Osteoblast (primary cell): ENCODE data around the gene LYSMD1. TPM values are rescaled to one million over a fixed set of nuclear protein-coding genes. Genes with fewer than 3 reads are reported as not detected.

Source experiments
- DNase-seq: peaks from one replicate; pipeline ENCODE4 v3.0.0; 2011; ENCODE audit warnings: low spot score, mixed read lengths; ENCODE audit not compliant: insufficient read length; ENCODE audit errors: missing footprints
- H2AFZ ChIP-seq: 2 replicates; pipeline ENCODE4 v1.6.0; 2011; ENCODE audit warnings: mild to moderate bottlenecking, low read length
- H3K27ac ChIP-seq: 2 replicates; pipeline ENCODE4 v1.5.1; 2011; ENCODE audit warnings: mild to moderate bottlenecking, low read depth, low read length, moderate library complexity
- H3K27me3 ChIP-seq: 2 replicates; pipeline ENCODE4 v1.6.0; 2012; ENCODE audit warnings: mild to moderate bottlenecking, control low read depth, inconsistent platforms, low read length, moderate library complexity; ENCODE audit not compliant: insufficient read depth
- H3K36me3 ChIP-seq: 2 replicates; pipeline ENCODE4 v1.5.1; 2011; ENCODE audit warnings: mild to moderate bottlenecking, low read length, control low read depth, moderate library complexity; ENCODE audit not compliant: insufficient read depth
- H3K4me1 ChIP-seq: 2 replicates; pipeline ENCODE4 v1.5.1; 2011; ENCODE audit warnings: mild to moderate bottlenecking, low read length, control low read depth, moderate library complexity; ENCODE audit not compliant: insufficient read depth
- H3K4me2 ChIP-seq: 2 replicates; pipeline ENCODE4 v1.6.0; 2011; ENCODE audit warnings: mild to moderate bottlenecking, low read length; ENCODE audit not compliant: insufficient read depth
- H3K4me3 ChIP-seq: fragments of 200-600 bp; sonication (generic); 3 replicates; pipeline ENCODE4 v1.5.1; 2012; ENCODE audit warnings: mild to moderate bottlenecking, low read length, inconsistent platforms; ENCODE audit not compliant: insufficient read depth
- H3K79me2 ChIP-seq: 2 replicates; pipeline ENCODE4 v1.6.0; 2012; ENCODE audit warnings: mild to moderate bottlenecking, low read length, control low read depth, inconsistent platforms; ENCODE audit not compliant: insufficient read depth
- H3K9me3 ChIP-seq: 2 replicates; pipeline ENCODE4 v1.5.1; 2011; ENCODE audit warnings: low read depth, low read length, control low read depth
- H4K20me1 ChIP-seq: 2 replicates; pipeline ENCODE4 v1.6.0; 2012; ENCODE audit warnings: mild to moderate bottlenecking, low read length, control low read depth; ENCODE audit not compliant: insufficient read depth
- total RNA-seq: library from RNA; depleted of rRNA; stranded (reverse); fragments of >200 nt; gene quantifications from 2 replicates; pipeline ENCODE4 v1.2.3, GENCODE V29; 2012
- TF ChIP-seq, protein P1 (sequence below): IDR thresholded peaks from 2 replicates; pipeline ENCODE4 v1.5.1; 2011; ENCODE audit warnings: mild to moderate bottlenecking, low read depth, low read length, moderate library complexity; ENCODE audit errors: extremely low read depth

The LYSMD1 gene
- total RNA-seq, 1 donor: 12.7 TPM

- Histone ChIP-seq H3K36me3 (peaks cover 34% of the 10 kb centered on the region), H4K20me1 (no peaks in the 10 kb centered on the region), H2AFZ (no peak overlapping the region), H3K4me2 (no peak overlapping the region), H3K79me2 (peaks cover 15% of the 10 kb centered on the region), H3K27ac (no peak overlapping the region), H3K27me3 (no peaks in the 10 kb centered on the region), H3K9me3 (no peaks in the 10 kb centered on the region), H3K4me1 (peaks cover 13% of the 10 kb centered on the region), H3K4me3 (no peak overlapping the region)
- TF ChIP-seq, protein P1, sequence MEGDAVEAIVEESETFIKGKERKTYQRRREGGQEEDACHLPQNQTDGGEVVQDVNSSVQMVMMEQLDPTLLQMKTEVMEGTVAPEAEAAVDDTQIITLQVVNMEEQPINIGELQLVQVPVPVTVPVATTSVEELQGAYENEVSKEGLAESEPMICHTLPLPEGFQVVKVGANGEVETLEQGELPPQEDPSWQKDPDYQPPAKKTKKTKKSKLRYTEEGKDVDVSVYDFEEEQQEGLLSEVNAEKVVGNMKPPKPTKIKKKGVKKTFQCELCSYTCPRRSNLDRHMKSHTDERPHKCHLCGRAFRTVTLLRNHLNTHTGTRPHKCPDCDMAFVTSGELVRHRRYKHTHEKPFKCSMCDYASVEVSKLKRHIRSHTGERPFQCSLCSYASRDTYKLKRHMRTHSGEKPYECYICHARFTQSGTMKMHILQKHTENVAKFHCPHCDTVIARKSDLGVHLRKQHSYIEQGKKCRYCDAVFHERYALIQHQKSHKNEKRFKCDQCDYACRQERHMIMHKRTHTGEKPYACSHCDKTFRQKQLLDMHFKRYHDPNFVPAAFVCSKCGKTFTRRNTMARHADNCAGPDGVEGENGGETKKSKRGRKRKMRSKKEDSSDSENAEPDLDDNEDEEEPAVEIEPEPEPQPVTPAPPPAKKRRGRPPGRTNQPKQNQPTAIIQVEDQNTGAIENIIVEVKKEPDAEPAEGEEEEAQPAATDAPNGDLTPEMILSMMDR: no peak
- DNase-seq: no peak
Measured at GRCh38 chr1:151171190-151171589, 5.5 kb upstream of the LYSMD1 start.

- Histone ChIP-seq H3K9me3 (no peaks in the 10 kb centered on the region), H4K20me1 (no peaks in the 10 kb centered on the region), H3K79me2 (peaks cover 28% of the 10 kb centered on the region), H3K4me2 (peak overlapping the region; percentile 94), H3K4me3 (peak overlapping the region; percentile 81), H3K36me3 (peaks cover 28% of the 10 kb centered on the region), H3K4me1 (peaks cover 25% of the 10 kb centered on the region), H3K27me3 (no peaks in the 10 kb centered on the region), H2AFZ (no peak overlapping the region), H3K27ac (peak overlapping the region; percentile 84)
- TF ChIP-seq, protein P1: no peak
- DNase-seq: no peak
Measured at GRCh38 chr1:151167116-151167515, 1.4 kb upstream of the LYSMD1 start.

GRCh38 chr1:151166505-151166956 lies 829 bp upstream of the LYSMD1 start:
- DNase-seq: peak; percentile 94
- Histone ChIP-seq H3K27me3 (no peaks in the 10 kb centered on the region), H3K9me3 (no peaks in the 10 kb centered on the region), H3K36me3 (peaks cover 31% of the 10 kb centered on the region), H3K4me2 (peak overlapping the region; percentile 94), H3K4me3 (peak overlapping the region; percentile 81), H3K27ac (peak overlapping the region; percentile 84), H3K4me1 (peaks cover 22% of the 10 kb centered on the region), H2AFZ (peak overlapping the region; percentile 87), H3K79me2 (peaks cover 28% of the 10 kb centered on the region), H4K20me1 (no peaks in the 10 kb centered on the region)
- TF ChIP-seq, protein P1: no peak

DNA sequence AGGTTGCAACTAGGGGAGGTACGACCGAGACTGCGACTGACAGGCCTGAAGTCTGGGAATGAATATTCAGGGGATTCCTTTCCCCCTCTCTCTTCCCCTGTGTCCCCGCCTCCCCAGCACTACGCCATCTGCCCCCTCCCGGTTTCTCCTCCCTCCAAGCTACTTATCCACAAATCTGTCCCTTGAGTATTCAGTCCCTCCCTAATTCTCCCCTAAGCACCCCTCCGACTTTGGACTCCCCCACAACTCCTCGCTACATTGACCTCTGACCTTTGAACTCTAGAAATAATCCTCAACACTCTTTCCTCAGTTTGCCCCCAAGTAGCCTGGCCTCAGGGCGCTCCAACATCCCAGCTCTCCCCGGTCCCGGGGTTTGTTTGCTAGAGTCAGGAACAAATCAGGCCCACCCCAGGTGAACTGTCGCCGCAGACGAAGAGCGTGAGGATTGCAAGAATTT lies 393 bp downstream of the LYSMD1 start:
- H4K20me1 ChIP-seq: no peaks in the 10 kb centered on the region
- TF ChIP-seq, protein P1: no peak
- peaks cover 30% of the 10 kb centered on the region for H3K36me3 ChIP-seq
- H3K4me2 ChIP-seq: peak overlapping the region; percentile 94
- peak overlapping the region; percentile 81 for H3K4me3 ChIP-seq
- H3K79me2 ChIP-seq: peaks cover 28% of the 10 kb centered on the region
- no peaks in the 10 kb centered on the region for H3K9me3 ChIP-seq
- H3K27me3 ChIP-seq: no peaks in the 10 kb centered on the region
- DNase-seq: no peak
- H2AFZ ChIP-seq: peak overlapping the region; percentile 93
- H3K4me1 ChIP-seq: peaks cover 22% of the 10 kb centered on the region
- peak overlapping the region; percentile 67 for H3K27ac ChIP-seq
